Uterus (tissue), 4 donors: ENCODE data around the gene WDR87. TPM values are rescaled to one million over a fixed set of nuclear protein-coding genes. Genes with fewer than 3 reads are reported as not detected.

Experiments used
- DNase-seq, 2 donors: peaks; one replicate each; pipeline ENCODE4 v3.0.0-alpha.2; 2019 to 2020
- H3K27ac ChIP-seq, 2 donors: fragments of 200-600 bp; sonication (generic); 1 replicate in 1 of 2; 2 replicates in 1 of 2; pipeline ENCODE4 v1.5.1; 2016 to 2018
- H3K27me3 ChIP-seq, 2 donors: fragments of 200-600 bp; sonication (generic); one replicate each; pipeline ENCODE4 v1.5.1; 2018 to 2019; ENCODE audit warnings: control low read depth in 1 of 2
- H3K36me3 ChIP-seq, 2 donors: fragments of 200-600 bp; sonication (generic); one replicate each; pipeline ENCODE4 v1.5.1; 2019; ENCODE audit warnings: control low read depth in 1 of 2
- H3K4me1 ChIP-seq, 2 donors: fragments of 200-600 bp; sonication (generic); one replicate each; pipeline ENCODE4 v1.5.1; 2018 to 2019; ENCODE audit warnings: control low read depth in 1 of 2
- H3K4me3 ChIP-seq, 2 donors: fragments of 200-600 bp; sonication (generic); 1 replicate in 1 of 2; 2 replicates in 1 of 2; pipeline ENCODE4 v1.5.1; 2018 to 2019; ENCODE audit warnings: mild to moderate bottlenecking in 1 of 2
- H3K9me3 ChIP-seq, 2 donors: fragments of 200-600 bp; sonication (generic); one replicate each; pipeline ENCODE4 v1.5.1; 2019; ENCODE audit warnings: control low read depth in 1 of 2
- CTCF ChIP-seq, 4 experiments: fragments of 200-600 bp in 2 of 4; fragments of 450-650 bp in 2 of 4; sonication (generic) in 2 of 4; IDR thresholded peaks; one replicate each; pipeline ENCODE4 v1.5.1; 2016 to 2019; ENCODE audit warnings: antibody characterized with exemption in 4 of 4, mild to moderate bottlenecking in 2 of 4, moderate library complexity in 1 of 4
- POLR2A ChIP-seq, 2 donors: fragments of 450-650 bp; IDR thresholded peaks; one replicate each; pipeline ENCODE4 v1.6.1; 2016; ENCODE audit warnings: antibody characterized with exemption in 2 of 2, mild to moderate bottlenecking in 1 of 2, moderate library complexity in 1 of 2
- intact Hi-C: fragments of 100-400 bp; cut with DNase I; formaldehyde crosslinking; loops from one replicate; pipeline ENCODE4 v1.15.1; 2023; ENCODE audit warnings: low total_unique reads
- total RNA-seq, 4 donors: library from RNA; depleted of rRNA in 3 of 4; stranded (reverse); fragments of >200 nt in 3 of 4; gene quantifications; one replicate each; pipeline versions ENCODE4 v1.1.0 to v1.2.4, GENCODE V29; 2014 to 2023
- donor health status: DM: yes; HTN: yes; CAD: no.

Gene WDR87
- total RNA-seq, 4 donors from 2014 or later = not detected

- no peak overlapping the region for H3K27ac ChIP-seq
- intact Hi-C loops = no loop called here
- H3K27me3 ChIP-seq = no peaks in the 10 kb centered on the region
- no peak overlapping the region for H3K4me3 ChIP-seq
- TF ChIP-seq POLR2A (IDR thresholded peaks at IDR 0.05) = no peak
- no peak for TF ChIP-seq CTCF (IDR thresholded peaks at IDR 0.05)
- H3K9me3 ChIP-seq = no peaks in the 10 kb centered on the region
- no peak for DNase-seq
- no peaks in the 10 kb centered on the region for H3K4me1 ChIP-seq
- H3K36me3 ChIP-seq = no peaks in the 10 kb centered on the region
Measured at GRCh38 chr19:37951816-37952210, 45.4 kb upstream of the WDR87 start.

GRCh38 chr19:37950471-37951175 is 44.2 kb upstream of the WDR87 start:
- H3K4me1 ChIP-seq = no peaks in the 10 kb centered on the region
- no peaks in the 10 kb centered on the region for H3K27me3 ChIP-seq
- no peak overlapping the region for H3K4me3 ChIP-seq
- intact Hi-C loops = no loop called here
- DNase-seq = no peak
- H3K9me3 ChIP-seq = no peaks in the 10 kb centered on the region
- TF ChIP-seq POLR2A (IDR thresholded peaks at IDR 0.05) (no peak), CTCF (IDR thresholded peaks at IDR 0.05) (no peak)
- no peaks in the 10 kb centered on the region for H3K36me3 ChIP-seq
- no peak overlapping the region for H3K27ac ChIP-seq

- H3K36me3 ChIP-seq = no peaks in the 10 kb centered on the region
- no peaks in the 10 kb centered on the region for H3K27me3 ChIP-seq
- no peak overlapping the region for H3K4me3 ChIP-seq
- H3K4me1 ChIP-seq = no peaks in the 10 kb centered on the region
- no peak for DNase-seq
- intact Hi-C loops = no loop called here
- H3K9me3 ChIP-seq = no peaks in the 10 kb centered on the region
- H3K27ac ChIP-seq = no peak overlapping the region
- TF ChIP-seq CTCF (IDR thresholded peaks at IDR 0.05) = no peak
- TF ChIP-seq POLR2A (IDR thresholded peaks at IDR 0.05) = no peak
Measured at GRCh38 chr19:37948362-37948761, 42.0 kb upstream of the WDR87 start.

- TF ChIP-seq POLR2A (IDR thresholded peaks at IDR 0.05) (no peak), CTCF (IDR thresholded peaks at IDR 0.05) (no peak)
- no peak overlapping the region for H3K27ac ChIP-seq
- intact Hi-C loops = no loop called here
- H3K36me3 ChIP-seq = no peaks in the 10 kb centered on the region
- no peak overlapping the region for H3K4me3 ChIP-seq
- H3K27me3 ChIP-seq = no peaks in the 10 kb centered on the region
- DNase-seq = no peak
- H3K9me3 ChIP-seq = no peaks in the 10 kb centered on the region
- H3K4me1 ChIP-seq = no peaks in the 10 kb centered on the region
Measured at GRCh38 chr19:37947778-37948177, 41.4 kb upstream of the WDR87 start.

GRCh38 chr19:37946132-37946531 is 39.7 kb upstream of the WDR87 start:
- Histone ChIP-seq H3K36me3 (no peaks in the 10 kb centered on the region), H3K27me3 (no peaks in the 10 kb centered on the region), H3K4me3 (no peak overlapping the region), H3K9me3 (no peaks in the 10 kb centered on the region), H3K4me1 (no peaks in the 10 kb centered on the region), H3K27ac (no peak overlapping the region)
- DNase-seq = no peak
- intact Hi-C loops = no loop called here
- TF ChIP-seq CTCF (IDR thresholded peaks at IDR 0.05) (no peak), POLR2A (IDR thresholded peaks at IDR 0.05) (no peak)
